Thoracic aorta (tissue), 2 donors: ENCODE measurements around the gene NUMA1. TPM values are rescaled to one million over a fixed set of nuclear protein-coding genes. Genes with fewer than 3 reads are reported as not detected.

Experiments
- ATAC-seq: fragments of 150-250 bp; one replicate; pipeline ENCODE4 v1.8.0; 2017; ENCODE audit warnings: low read depth; ENCODE audit not compliant: insufficient number of reproducible peaks, low FRiP score
- DNase-seq: peaks from one replicate; pipeline ENCODE4 v3.0.0-alpha.2; 2020; ENCODE audit warnings: low spot score
- H3K27ac ChIP-seq, 2 donors: fragments of 200-600 bp; sonication (generic); 1 replicate in 1 of 2; 2 replicates in 1 of 2; pipeline ENCODE4 v1.5.1; 2016; ENCODE audit warnings: mild to moderate bottlenecking in 2 of 2, moderate library complexity in 2 of 2
- H3K27me3 ChIP-seq: fragments of 200-600 bp; sonication (generic); replicated peaks from 2 replicates; pipeline ENCODE4 v1.6.0; 2016; ENCODE audit warnings: mild to moderate bottlenecking; ENCODE audit not compliant: insufficient read depth
- H3K36me3 ChIP-seq: fragments of 200-600 bp; sonication (generic); one replicate; pipeline ENCODE4 v1.5.1; 2016
- H3K4me1 ChIP-seq, 2 donors: fragments of 200-600 bp; sonication (generic); 1 replicate in 1 of 2; 2 replicates in 1 of 2; pipeline versions ENCODE4 v1.5.1 to v1.6.0; 2016; ENCODE audit warnings: low read depth in 2 of 2, mild to moderate bottlenecking in 1 of 2; ENCODE audit not compliant: control insufficient read depth in 1 of 2
- H3K4me3 ChIP-seq: fragments of 200-600 bp; sonication (generic); 2 replicates; pipeline ENCODE4 v1.5.1; 2016; ENCODE audit warnings: mild to moderate bottlenecking
- H3K9me3 ChIP-seq: fragments of 200-600 bp; sonication (generic); 2 replicates; pipeline ENCODE4 v1.5.1; 2016
- CTCF ChIP-seq: fragments of 200-600 bp; sonication (generic); IDR thresholded peaks from one replicate; pipeline ENCODE4 v1.5.1; 2019; ENCODE audit warnings: antibody characterized with exemption
- total RNA-seq, 2 donors: library from RNA; depleted of rRNA; stranded (reverse); fragments of >200 nt; gene quantifications; one replicate each; pipeline versions ENCODE4 v1.1.0 to v1.2.3, GENCODE V29; 2016

NUMA1 gene
- total RNA-seq, 2 donors from 2014 or later = 282 to 286 TPM

- H3K36me3 ChIP-seq = no peaks in the 10 kb centered on the region
- no peak overlapping the region for H3K4me3 ChIP-seq
- no peak for ATAC-seq
- no peak for TF ChIP-seq CTCF
- H3K27me3 ChIP-seq = no peaks in the 10 kb centered on the region
- no peak overlapping the region for H3K27ac ChIP-seq
- H3K4me1 ChIP-seq = peaks cover 3 to 12% of the 10 kb centered on the region in 2 donors
- DNase-seq = no peak
- no peaks in the 10 kb centered on the region for H3K9me3 ChIP-seq
Observed at GRCh38 chr11:72116019-72116755, 35.8 kb upstream of the NUMA1 start.

GRCh38 chr11:72114570-72114969, 34.2 kb upstream of the NUMA1 start:
- TF ChIP-seq CTCF = no peak
- DNase-seq (no peak), ATAC-seq (no peak)
- no peaks in the 10 kb centered on the region for H3K36me3 ChIP-seq
- no peaks in the 10 kb centered on the region for H3K27me3 ChIP-seq
- H3K27ac ChIP-seq = no peak overlapping the region
- no peaks in the 10 kb centered on the region for H3K9me3 ChIP-seq
- peaks cover 3 to 16% of the 10 kb centered on the region in 2 donors for H3K4me1 ChIP-seq
- no peak overlapping the region for H3K4me3 ChIP-seq

- no peaks in the 10 kb centered on the region for H3K36me3 ChIP-seq
- H3K4me3 ChIP-seq = peak overlapping the region; percentile 89
- no peaks in the 10 kb centered on the region for H3K27me3 ChIP-seq
- no peak for TF ChIP-seq CTCF
- H3K27ac ChIP-seq = peak overlapping the region; percentile 87 to 92
- ATAC-seq = no peak
- H3K4me1 ChIP-seq = peaks cover 3 to 16% of the 10 kb centered on the region in 2 donors
- no peak for DNase-seq
- no peaks in the 10 kb centered on the region for H3K9me3 ChIP-seq
Observed at GRCh38 chr11:72112978-72113808, 32.9 kb upstream of the NUMA1 start.

- H3K9me3 ChIP-seq = no peaks in the 10 kb centered on the region
Observed at GRCh38 chr11:72112143-72112977, 32.0 kb upstream of the NUMA1 start, which contains the start of gene ANAPC15. ANAPC15 (minus strand) TSS chr11:72112695; CDS start chr11:72111276, 1,419 bp downstream.

More at GRCh38 chr11:72112143-72112977, 32.0 kb upstream of the NUMA1 start, which contains the start of gene ANAPC15:
- peak within 1 kb of the TSS; percentile 87 to 92 for H3K27ac ChIP-seq
- peak within 1 kb of the TSS; percentile 89 for H3K4me3 ChIP-seq
- no peak for TF ChIP-seq CTCF
- DNase-seq (peak; percentile 100), ATAC-seq (peak; percentile 96)
- H3K27me3 ChIP-seq = no peaks in the 10 kb centered on the region
- H3K36me3 ChIP-seq = no peaks in the 10 kb centered on the region
- peaks cover 3 to 16% of the 10 kb centered on the region in 2 donors for H3K4me1 ChIP-seq
